K562 (cell line): ENCODE measurements around the gene ZNF500. TPM values are rescaled to one million over a fixed set of nuclear protein-coding genes. Genes with fewer than 3 reads are reported as not detected.

Experiments
- CREB3L1 ChIP-seq: fragments of 450-650 bp; IDR thresholded peaks from 2 replicates; pipeline ENCODE4 v1.6.1; 2014; ENCODE audit warnings: low read depth, mild to moderate bottlenecking, moderate library complexity, borderline replicate concordance
- DNMT1 ChIP-seq: fragments of 450-650 bp; IDR thresholded peaks from 2 replicates; pipeline ENCODE4 v1.6.1; 2016; ENCODE audit warnings: antibody characterized with exemption, mild to moderate bottlenecking
- ESRRA ChIP-seq: fragments of 450-650 bp; IDR thresholded peaks from 2 replicates; pipeline ENCODE4 v1.6.1; 2014; ENCODE audit warnings: low read depth, mild to moderate bottlenecking, moderate library complexity, borderline replicate concordance
- ETV1 ChIP-seq: fragments of 450-650 bp; conservative IDR thresholded peaks from 2 replicates; pipeline ENCODE4 v1.6.1; 2016; ENCODE audit warnings: missing genetic modification characterization, control low read depth, low read depth, missing compliant biosample characterization
- FOXK2 ChIP-seq, 2 experiments: fragments of 450-650 bp; IDR thresholded peaks in 1 of 2; conservative IDR thresholded peaks in 1 of 2; 2 replicates each; pipeline ENCODE4 v1.6.1; 2016; ENCODE audit warnings: low read depth in 2 of 2, mild to moderate bottlenecking in 1 of 2
- FUS ChIP-seq: fragments of 200-400 bp; formaldehyde crosslinking; optimal IDR thresholded peaks from 2 replicates; pipeline ENCODE3; 2017; ENCODE audit warnings: low read depth, low read length
- GABPB1 ChIP-seq: sonication (generic); formaldehyde crosslinking; IDR thresholded peaks from 2 replicates; pipeline ENCODE4 v1.8.0; 2022; ENCODE audit warnings: mild to moderate bottlenecking, missing genetic modification reagents
- KAT8 ChIP-seq: fragments of 450-650 bp; IDR thresholded peaks from 2 replicates; pipeline ENCODE4 v1.6.1; 2016; ENCODE audit warnings: low read depth, mild to moderate bottlenecking
- LARP7 ChIP-seq: fragments of 450-650 bp; IDR thresholded peaks from 2 replicates; pipeline ENCODE4 v1.6.1; 2016
- NCOR1 ChIP-seq: fragments of 450-650 bp; IDR thresholded peaks from 2 replicates; pipeline ENCODE4 v1.6.1; 2016; ENCODE audit warnings: mild to moderate bottlenecking, moderate library complexity
- NKRF ChIP-seq: fragments of 450-650 bp; IDR thresholded peaks from 2 replicates; pipeline ENCODE4 v1.6.1; 2016; ENCODE audit warnings: borderline replicate concordance
- PHTF2 ChIP-seq: fragments of 250-450 bp; sonication (Bioruptor Pico); IDR thresholded peaks from 2 replicates; pipeline ENCODE4 v1.5.0; 2021; ENCODE audit warnings: mild to moderate bottlenecking
- POLR2G ChIP-seq: fragments of 200-400 bp; formaldehyde crosslinking; IDR thresholded peaks from 2 replicates; pipeline ENCODE4 v1.6.1; 2017; ENCODE audit warnings: low read depth, mild to moderate bottlenecking, antibody characterized with exemption, low read length, moderate library complexity
- RNF219 ChIP-seq: fragments of 250-450 bp; sonication (Bioruptor Pico); IDR thresholded peaks from 2 replicates; pipeline ENCODE4 v1.5.0; 2022; ENCODE audit warnings: mild to moderate bottlenecking
- SUPT5H ChIP-seq: fragments of 450-650 bp; IDR thresholded peaks from 2 replicates; pipeline ENCODE4 v1.6.1; 2016
- TAF7 ChIP-seq: fragments of 450-650 bp; IDR thresholded peaks from 2 replicates; pipeline ENCODE4 v1.6.1; 2016; ENCODE audit warnings: missing genetic modification characterization, missing compliant biosample characterization
- TAL1 ChIP-seq: fragments of 450-650 bp; IDR thresholded peaks from 2 replicates; pipeline ENCODE4 v1.6.1; 2016; ENCODE audit warnings: mild to moderate bottlenecking
- THRA ChIP-seq: fragments of 450-650 bp; IDR thresholded peaks from 2 replicates; pipeline ENCODE4 v1.6.1; 2017; ENCODE audit warnings: mild to moderate bottlenecking, moderate library complexity
- U2AF1 ChIP-seq: fragments of 200-400 bp; formaldehyde crosslinking; optimal IDR thresholded peaks from 2 replicates; pipeline ENCODE3; 2017; ENCODE audit warnings: mild to moderate bottlenecking, low read depth, low read length, moderate library complexity
- ZNF263 ChIP-seq: sonication (generic); formaldehyde crosslinking; IDR thresholded peaks from 2 replicates; pipeline ENCODE4 v1.8.0; 2022; ENCODE audit warnings: mild to moderate bottlenecking, missing genetic modification reagents, borderline replicate concordance
- ZNF324 ChIP-seq: fragments of 250-450 bp; sonication (Bioruptor Pico); IDR thresholded peaks from 2 replicates; pipeline ENCODE4 v1.4.0; 2020; ENCODE audit warnings: mild to moderate bottlenecking
- ZNF780A ChIP-seq: fragments of 250-450 bp; sonication (Bioruptor Pico); IDR thresholded peaks from 2 replicates; pipeline ENCODE4 v1.5.0; 2021; ENCODE audit warnings: mild to moderate bottlenecking
- polyA plus RNA-seq, 8 experiments: library from polyadenylated mRNA; depleted of rRNA in 4 of 8; stranded (reverse) in 5 of 8; unstranded in 3 of 8; fragments of >200 nt; fragmentation: Nextera tagmentation in 2 of 8; fragmentation: Illumina TruSeq in 1 of 8; extraction: Ambion mirVana in 2 of 8; extraction: Trizol in 1 of 8; gene quantifications; 2 replicates each; pipeline versions ENCODE4 v1.2.1 to v1.2.3, GENCODE V29; 2011 to 2014; ENCODE audit warnings: inconsistent platforms in 1 of 8, missing spikeins in 1 of 8
- total RNA-seq, 7 experiments: library from RNA; depleted of rRNA in 6 of 7; stranded (reverse); fragments of >200 nt in 6 of 7; fragmentation: Illumina TruSeq in 2 of 7; extraction: Trizol in 2 of 7; gene quantifications; 2 replicates each; pipeline versions ENCODE4 v1.2.1 to v1.2.3, GENCODE V29; 2011 to 2021; ENCODE audit warnings: low replicate concordance in 1 of 7

Gene ZNF500
- total and polyA plus RNA-seq, 9 of the 15 experiments (the other 6 are each of a cell fraction or from before 2014, with no cell fraction given) = 0.80 to 20.8 (median 5.3) TPM

- no peak for TF ChIP-seq CREB3L1
- TF ChIP-seq ESRRA = no peak; the same call in 1 of the 2 replicates
- TF ChIP-seq GABPB1 = no peak
- TF ChIP-seq PHTF2 (CRISPR knock-in tag) = no peak
- no peak for TF ChIP-seq THRA
- TF ChIP-seq FOXK2 (conservative IDR thresholded peaks at IDR 0.05 in 1 of 2, IDR thresholded peaks at IDR 0.05 in 1 of 2; ENCODE audit: low read depth in 2 of 2) = no peak
- TF ChIP-seq SUPT5H = no peak
- TF ChIP-seq NKRF = peak; percentile 28; the same call in 1 of the 2 replicates
- TF ChIP-seq FUS = no peak
- no peak for TF ChIP-seq RNF219
- no peak for TF ChIP-seq U2AF1
- TF ChIP-seq KAT8 = no peak
- TF ChIP-seq ZNF780A (CRISPR knock-in tag) = no peak
- no peak for TF ChIP-seq NCOR1
- TF ChIP-seq POLR2G = no peak
- TF ChIP-seq TAF7 (tag) = peak; percentile 61; the same call in 1 of the 2 replicates
- TF ChIP-seq ZNF263 (CRISPR knock-in tag) = no peak
- TF ChIP-seq ZNF324 (CRISPR knock-in tag) = no peak
- no peak for TF ChIP-seq LARP7
- no peak for TF ChIP-seq TAL1
- peak; percentile 23; the same call in 1 of the 2 replicates for TF ChIP-seq ETV1 (tag)
- 0 out of 2 replicates have a peak, but pooled peaks have one; percentile 62 for TF ChIP-seq DNMT1
These were observed 1.0 kb upstream of the ZNF500 start (continued) for GRCh38 chr16:4767872-4768548.
